B cell (primary cell): ENCODE results near the gene C8A.

Experiments used
- CTCF ChIP-seq: fragments of 200-600 bp; IDR thresholded peaks from one replicate; pipeline ENCODE4 v1.8.0; 2022; ENCODE audit warnings: antibody characterized with exemption, mild to moderate bottlenecking
- EZH2 ChIP-seq: IDR thresholded peaks from 2 replicates; pipeline ENCODE4 v1.6.1; 2012; ENCODE audit warnings: borderline replicate concordance, low read depth, mild to moderate bottlenecking, moderate library complexity, low read length; ENCODE audit not compliant: insufficient read depth, poor library complexity, severe bottlenecking

DNA sequence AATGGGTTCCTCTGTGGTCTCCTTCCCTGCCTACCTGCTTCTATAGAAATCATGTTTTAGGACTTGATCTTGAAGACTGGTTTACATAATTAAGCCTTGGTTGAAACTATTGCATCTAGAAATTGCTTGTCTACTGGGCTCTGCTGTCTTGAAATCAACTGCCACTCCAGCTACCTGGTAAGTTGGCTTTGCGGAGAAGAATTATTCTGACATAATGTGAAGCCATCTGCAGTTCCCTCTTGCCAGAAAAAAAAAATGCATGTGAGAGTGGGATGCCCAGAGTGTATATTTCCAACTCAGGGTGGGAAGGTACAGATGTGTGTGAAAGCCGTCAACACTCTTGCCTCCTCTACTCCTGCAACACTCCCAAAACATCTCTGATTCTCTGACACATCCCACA, 84.0 kb downstream of the C8A start:
- no peak for TF ChIP-seq CTCF
- TF ChIP-seq EZH2: no peak
